Measurements from ENCODE around the gene CXCL11. TPM values are rescaled to one million over a fixed set of nuclear protein-coding genes. Genes with fewer than 3 reads are reported as not detected.
"Not testable (repeated sequence)": the region's sequence is repeated elsewhere in the genome, so short reads cannot be mapped to it uniquely, and the experiment has no call there.

The CXCL11 gene
- total RNA-seq, 4 donors from 2014 or later: 0.59 TPM; not detected in 3

GRCh38 chr4:76003620-76004019 lies 32.2 kb downstream of the CXCL11 start:
- ATAC-seq: no peak
- no peak overlapping the region for H3K4me3 ChIP-seq
- no peak overlapping the region for H3K27ac ChIP-seq
- H3K36me3 ChIP-seq: no peaks in the 10 kb centered on the region
- no peaks in the 10 kb centered on the region for H3K4me1 ChIP-seq
- H3K27me3 ChIP-seq: no peaks in the 10 kb centered on the region
- 60 to 74% methylated on average over 3 of the region's 3 CpGs for WGBS, 2 donors (ENCODE audit: low coverage in 1 of 2)
- no peaks in the 10 kb centered on the region for H3K9me3 ChIP-seq
- TF ChIP-seq EP300 (IDR thresholded peaks at IDR 0.05) (no peak), POLR2AphosphoS5 (IDR thresholded peaks at IDR 0.05) (no peak), POLR2A (IDR thresholded peaks at IDR 0.05) (no peak)
- TF ChIP-seq, protein P1, sequence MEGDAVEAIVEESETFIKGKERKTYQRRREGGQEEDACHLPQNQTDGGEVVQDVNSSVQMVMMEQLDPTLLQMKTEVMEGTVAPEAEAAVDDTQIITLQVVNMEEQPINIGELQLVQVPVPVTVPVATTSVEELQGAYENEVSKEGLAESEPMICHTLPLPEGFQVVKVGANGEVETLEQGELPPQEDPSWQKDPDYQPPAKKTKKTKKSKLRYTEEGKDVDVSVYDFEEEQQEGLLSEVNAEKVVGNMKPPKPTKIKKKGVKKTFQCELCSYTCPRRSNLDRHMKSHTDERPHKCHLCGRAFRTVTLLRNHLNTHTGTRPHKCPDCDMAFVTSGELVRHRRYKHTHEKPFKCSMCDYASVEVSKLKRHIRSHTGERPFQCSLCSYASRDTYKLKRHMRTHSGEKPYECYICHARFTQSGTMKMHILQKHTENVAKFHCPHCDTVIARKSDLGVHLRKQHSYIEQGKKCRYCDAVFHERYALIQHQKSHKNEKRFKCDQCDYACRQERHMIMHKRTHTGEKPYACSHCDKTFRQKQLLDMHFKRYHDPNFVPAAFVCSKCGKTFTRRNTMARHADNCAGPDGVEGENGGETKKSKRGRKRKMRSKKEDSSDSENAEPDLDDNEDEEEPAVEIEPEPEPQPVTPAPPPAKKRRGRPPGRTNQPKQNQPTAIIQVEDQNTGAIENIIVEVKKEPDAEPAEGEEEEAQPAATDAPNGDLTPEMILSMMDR (IDR thresholded peaks at IDR 0.05): no peak

DNA sequence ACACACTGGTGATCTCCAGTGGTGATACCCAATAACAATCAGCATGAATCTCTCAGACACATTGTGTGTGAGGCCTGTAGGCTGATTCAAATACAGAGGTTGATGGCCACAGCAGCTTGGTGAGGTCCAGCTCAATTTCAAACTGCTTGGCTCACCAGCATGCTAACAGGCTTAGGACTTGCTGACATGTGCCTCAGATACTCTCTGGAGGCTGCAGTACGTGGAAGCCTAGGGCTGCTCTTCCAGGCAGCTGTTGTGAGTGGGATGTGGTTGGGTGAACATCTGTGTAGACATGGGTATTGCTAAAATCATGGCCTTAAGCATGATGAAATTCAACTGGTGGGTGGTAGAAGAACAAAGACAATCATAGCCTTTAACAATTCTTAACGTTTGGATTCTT lies 32.8 kb downstream of the CXCL11 start:
- TF ChIP-seq POLR2AphosphoS5 (IDR thresholded peaks at IDR 0.05): no peak
- TF ChIP-seq, protein P1 (IDR thresholded peaks at IDR 0.05): no peak
- no peak for TF ChIP-seq POLR2A (IDR thresholded peaks at IDR 0.05)
- TF ChIP-seq EP300 (IDR thresholded peaks at IDR 0.05): no peak
- Histone ChIP-seq H3K4me1 (no peaks in the 10 kb centered on the region), H3K27me3 (no peaks in the 10 kb centered on the region), H3K36me3 (no peaks in the 10 kb centered on the region), H3K9me3 (no peaks in the 10 kb centered on the region), H3K4me3 (no peak overlapping the region), H3K27ac (no peak overlapping the region)
- WGBS, 2 donors (ENCODE audit: low coverage in 1 of 2): 29 to 35% methylated on average over 1 to 2 of the region's 2 CpGs
- no peak for ATAC-seq

GRCh38 chr4:76002176-76002575 lies 33.7 kb downstream of the CXCL11 start:
- no peak for ATAC-seq
- Histone ChIP-seq H3K4me3 (no peak overlapping the region), H3K27ac (no peak overlapping the region), H3K9me3 (no peaks in the 10 kb centered on the region), H3K4me1 (no peaks in the 10 kb centered on the region), H3K27me3 (no peaks in the 10 kb centered on the region), H3K36me3 (no peaks in the 10 kb centered on the region)
- WGBS, 2 donors (ENCODE audit: low coverage in 1 of 2): 73 to 75% methylated on average over 4 of the region's 4 CpGs
- TF ChIP-seq POLR2AphosphoS5 (IDR thresholded peaks at IDR 0.05): no peak
- TF ChIP-seq, protein P1 (IDR thresholded peaks at IDR 0.05): no peak
- TF ChIP-seq EP300 (IDR thresholded peaks at IDR 0.05): no peak
- TF ChIP-seq POLR2A (IDR thresholded peaks at IDR 0.05): no peak

DNA sequence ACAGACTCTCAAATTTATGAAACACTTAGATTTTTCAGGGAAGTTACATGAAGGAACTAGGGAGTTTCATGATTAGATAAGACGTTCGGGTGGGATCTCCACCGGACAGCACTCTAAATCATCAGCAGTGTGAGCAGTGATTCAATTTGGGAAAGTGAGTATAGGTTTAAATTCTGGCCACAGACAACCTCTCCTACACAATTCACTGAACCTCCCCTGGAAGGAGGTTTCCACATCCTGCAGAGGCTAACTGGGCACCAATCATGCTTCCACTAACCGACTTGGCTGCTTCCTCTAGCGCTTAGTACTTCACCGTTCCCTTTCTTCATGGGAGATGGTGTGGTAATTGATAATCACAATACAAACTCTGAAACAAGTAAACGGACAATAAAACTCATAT lies 34.2 kb downstream of the CXCL11 start:
- TF ChIP-seq, protein P1 (IDR thresholded peaks at IDR 0.05): no peak
- TF ChIP-seq EP300 (IDR thresholded peaks at IDR 0.05): no peak
- TF ChIP-seq POLR2AphosphoS5 (IDR thresholded peaks at IDR 0.05): no peak
- no peak for TF ChIP-seq POLR2A (IDR thresholded peaks at IDR 0.05)
- H3K9me3 ChIP-seq: no peaks in the 10 kb centered on the region
- ATAC-seq: no peak
- H3K36me3 ChIP-seq: no peaks in the 10 kb centered on the region
- H3K27ac ChIP-seq: no peak overlapping the region
- no peaks in the 10 kb centered on the region for H3K27me3 ChIP-seq
- WGBS, 2 donors (ENCODE audit: low coverage in 1 of 2): 68 to 82% methylated on average over 7 of the region's 7 CpGs
- no peaks in the 10 kb centered on the region for H3K4me1 ChIP-seq
- no peak overlapping the region for H3K4me3 ChIP-seq

GRCh38 chr4:76000279-76000678 lies 35.6 kb downstream of the CXCL11 start:
- Histone ChIP-seq H3K27ac (no peak overlapping the region), H3K27me3 (no peaks in the 10 kb centered on the region), H3K4me1 (no peaks in the 10 kb centered on the region), H3K4me3 (no peak overlapping the region), H3K9me3 (no peaks in the 10 kb centered on the region), H3K36me3 (no peaks in the 10 kb centered on the region)
- 88 to 100% methylated on average over 1 of the region's 1 CpG for WGBS, 2 donors (ENCODE audit: low coverage in 1 of 2)
- ATAC-seq: no peak
- TF ChIP-seq POLR2AphosphoS5 (IDR thresholded peaks at IDR 0.05) (no peak), POLR2A (IDR thresholded peaks at IDR 0.05) (no peak), EP300 (IDR thresholded peaks at IDR 0.05) (no peak)
- TF ChIP-seq, protein P1 (IDR thresholded peaks at IDR 0.05): no peak

- 92 to 100% methylated on average over 1 to 2 of the region's 2 CpGs for WGBS, 2 donors (ENCODE audit: low coverage in 1 of 2)
- not testable (repeated sequence) for ATAC-seq, H3K9me3 ChIP-seq, H3K36me3 ChIP-seq, H3K27me3 ChIP-seq, H3K4me1 ChIP-seq, H3K4me3 ChIP-seq, H3K27ac ChIP-seq
These were observed 37.2 kb downstream of the CXCL11 start for GRCh38 chr4:75998525-75999147.

All from gastroesophageal sphincter (tissue), 4 donors.